GM12801 (cell line): ENCODE measurements around the gene SKAP1.

ENCODE experiments used
- TF ChIP-seq, protein P1 (sequence below): IDR thresholded peaks from one replicate; pipeline ENCODE4 v1.5.1; 2011; ENCODE audit warnings: control low read depth; ENCODE audit not compliant: insufficient read length; ENCODE audit errors: extremely low read depth

Gene SKAP1

DNA sequence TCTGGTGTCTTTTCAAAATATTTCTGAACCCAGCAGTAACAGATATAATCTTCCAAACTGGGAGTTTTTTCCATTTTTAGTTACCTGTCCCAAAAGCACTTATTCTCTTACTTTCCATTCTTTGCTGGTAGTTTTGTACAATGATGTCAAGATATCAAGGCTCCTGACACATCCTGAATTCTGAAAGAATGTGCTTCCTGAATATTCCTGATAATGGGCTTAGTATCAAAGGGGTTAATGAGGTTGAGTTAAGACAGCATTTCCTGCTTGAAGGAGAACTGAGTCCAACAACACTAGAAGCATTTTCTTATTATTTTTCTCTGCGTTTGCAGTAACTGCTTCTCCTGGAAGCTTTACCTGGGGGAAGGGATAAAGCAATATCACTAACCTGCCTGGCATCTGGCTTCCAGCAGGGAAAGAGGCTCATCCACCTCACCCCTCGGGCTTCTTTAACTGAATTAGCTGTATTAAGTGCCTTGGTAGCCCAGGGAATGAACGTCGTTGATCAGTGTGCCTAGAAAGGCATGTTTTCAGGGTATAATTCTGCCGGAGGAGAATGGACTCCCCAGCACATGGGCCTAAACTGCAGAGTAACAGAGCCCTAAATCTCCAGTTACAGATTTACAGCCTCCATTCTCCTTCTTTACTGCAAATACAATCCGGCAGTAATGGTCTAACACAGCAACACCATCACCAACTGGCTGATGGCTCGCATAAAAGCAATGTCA lies 188.1 kb downstream of the SKAP1 start:
- TF ChIP-seq, protein P1, sequence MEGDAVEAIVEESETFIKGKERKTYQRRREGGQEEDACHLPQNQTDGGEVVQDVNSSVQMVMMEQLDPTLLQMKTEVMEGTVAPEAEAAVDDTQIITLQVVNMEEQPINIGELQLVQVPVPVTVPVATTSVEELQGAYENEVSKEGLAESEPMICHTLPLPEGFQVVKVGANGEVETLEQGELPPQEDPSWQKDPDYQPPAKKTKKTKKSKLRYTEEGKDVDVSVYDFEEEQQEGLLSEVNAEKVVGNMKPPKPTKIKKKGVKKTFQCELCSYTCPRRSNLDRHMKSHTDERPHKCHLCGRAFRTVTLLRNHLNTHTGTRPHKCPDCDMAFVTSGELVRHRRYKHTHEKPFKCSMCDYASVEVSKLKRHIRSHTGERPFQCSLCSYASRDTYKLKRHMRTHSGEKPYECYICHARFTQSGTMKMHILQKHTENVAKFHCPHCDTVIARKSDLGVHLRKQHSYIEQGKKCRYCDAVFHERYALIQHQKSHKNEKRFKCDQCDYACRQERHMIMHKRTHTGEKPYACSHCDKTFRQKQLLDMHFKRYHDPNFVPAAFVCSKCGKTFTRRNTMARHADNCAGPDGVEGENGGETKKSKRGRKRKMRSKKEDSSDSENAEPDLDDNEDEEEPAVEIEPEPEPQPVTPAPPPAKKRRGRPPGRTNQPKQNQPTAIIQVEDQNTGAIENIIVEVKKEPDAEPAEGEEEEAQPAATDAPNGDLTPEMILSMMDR: no peak

DNA sequence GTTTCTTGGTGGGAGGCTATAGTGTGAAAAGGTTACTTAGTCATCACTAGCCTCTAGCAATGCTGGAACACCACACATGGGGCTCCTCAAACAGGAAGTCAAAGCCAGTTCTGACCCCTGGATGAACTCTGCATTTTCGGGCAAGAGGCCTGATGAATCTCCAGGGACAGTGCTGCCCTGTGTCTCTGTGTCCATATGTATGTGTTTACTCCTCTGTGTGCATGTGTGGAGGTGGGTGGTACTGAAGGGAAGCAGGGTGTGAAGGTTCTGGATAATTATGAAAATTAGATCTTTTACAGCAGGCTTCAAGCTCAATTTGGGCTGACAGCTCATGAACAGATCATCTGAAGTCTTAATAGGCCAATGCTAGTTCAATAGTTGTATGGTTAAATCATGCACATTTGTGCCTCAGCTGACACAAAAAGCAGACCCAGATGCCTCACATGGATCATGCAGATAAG lies 188.9 kb downstream of the SKAP1 start:
- TF ChIP-seq, protein P1: no peak

DNA sequence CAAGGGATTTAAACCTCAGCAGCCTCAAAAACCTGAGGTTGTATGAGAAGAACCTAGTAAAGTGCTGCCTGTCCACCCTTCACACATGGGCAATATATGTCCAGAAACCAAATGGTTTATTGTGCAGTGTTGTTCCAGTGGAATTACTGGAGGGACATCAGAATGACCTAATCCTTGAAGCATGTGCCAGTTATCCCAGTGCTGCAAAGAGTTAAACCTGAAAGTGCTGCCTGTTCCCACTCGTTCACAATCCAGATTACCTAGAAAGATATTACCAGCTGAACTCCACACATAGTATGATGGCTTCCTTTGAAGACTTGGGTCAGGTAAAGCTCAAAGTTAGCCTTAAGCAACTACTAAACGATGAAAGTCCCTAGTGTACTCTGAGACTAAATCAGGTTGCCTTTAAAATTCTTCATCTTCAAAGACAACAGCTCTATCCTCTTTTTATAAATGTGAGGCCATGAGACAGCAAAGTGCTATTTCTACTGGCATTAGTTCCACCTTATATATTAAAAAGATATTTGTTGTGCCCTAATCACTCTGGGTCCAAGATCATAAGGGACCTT lies 189.4 kb downstream of the SKAP1 start:
- TF ChIP-seq, protein P1: no peak

DNA sequence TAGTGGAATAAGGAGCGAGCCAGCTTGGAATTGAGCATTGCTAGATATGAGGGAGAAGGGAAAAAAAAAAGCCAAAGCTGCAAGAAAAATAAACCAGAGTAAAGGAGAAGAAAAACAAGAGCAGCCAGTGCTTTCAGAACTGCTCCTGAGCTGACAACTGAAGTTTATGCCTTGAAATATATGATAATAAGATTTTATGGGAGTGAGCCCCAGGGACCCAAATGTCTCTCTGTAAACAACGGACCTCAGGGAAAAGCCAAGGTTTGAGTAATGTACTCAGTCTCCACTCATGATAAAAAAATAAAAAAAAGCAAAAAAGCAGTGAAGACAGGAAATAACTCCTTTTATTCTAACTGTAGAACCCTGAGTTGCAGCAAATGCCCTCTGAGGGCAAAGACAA lies 189.9 kb downstream of the SKAP1 start:
- TF ChIP-seq, protein P1: no peak

DNA sequence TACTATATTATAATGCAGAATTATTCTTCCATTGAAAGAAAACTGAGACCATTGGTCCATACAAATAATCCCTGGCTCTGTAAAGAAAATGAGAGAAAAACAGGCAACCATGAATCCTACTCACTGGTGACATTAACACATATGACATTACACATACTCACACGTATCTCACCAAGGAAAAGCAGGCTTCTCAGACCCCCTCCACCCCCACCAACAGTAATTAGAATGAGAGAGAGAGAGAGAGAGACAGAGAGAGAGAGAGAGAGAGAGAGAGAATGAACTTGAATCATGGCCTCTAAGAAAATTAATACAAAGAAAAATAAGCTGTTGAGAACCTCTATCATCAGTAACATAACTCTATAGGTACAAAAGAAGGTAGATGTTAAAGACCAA lies 190.4 kb downstream of the SKAP1 start:
- TF ChIP-seq, protein P1: no peak

GRCh38 chr17:48238933-48239602 lies 190.9 kb downstream of the SKAP1 start:
- TF ChIP-seq, protein P1: no peak

- TF ChIP-seq, protein P1: no peak
Observed at GRCh38 chr17:48237456-48237855, 192.6 kb downstream of the SKAP1 start.
